HEK293 (cell line): ENCODE data around the gene PAPOLB.

Source experiments
- MYNN ChIP-seq: fragments of 450-650 bp; formaldehyde crosslinking; IDR thresholded peaks from 2 replicates; pipeline ENCODE4 v1.5.1; 2016; ENCODE audit warnings: missing biosample characterization, missing genetic modification characterization, borderline replicate concordance
- TF ChIP-seq, protein P1 (sequence below): fragments of 450-650 bp; formaldehyde crosslinking; IDR thresholded peaks from 2 replicates; pipeline ENCODE4 v1.5.1; 2016; ENCODE audit warnings: missing biosample characterization, missing genetic modification characterization

GRCh38 chr7:4833691-4834600, 27.9 kb downstream of the PAPOLB start:
- TF ChIP-seq MYNN = no peak
- TF ChIP-seq, protein P1, sequence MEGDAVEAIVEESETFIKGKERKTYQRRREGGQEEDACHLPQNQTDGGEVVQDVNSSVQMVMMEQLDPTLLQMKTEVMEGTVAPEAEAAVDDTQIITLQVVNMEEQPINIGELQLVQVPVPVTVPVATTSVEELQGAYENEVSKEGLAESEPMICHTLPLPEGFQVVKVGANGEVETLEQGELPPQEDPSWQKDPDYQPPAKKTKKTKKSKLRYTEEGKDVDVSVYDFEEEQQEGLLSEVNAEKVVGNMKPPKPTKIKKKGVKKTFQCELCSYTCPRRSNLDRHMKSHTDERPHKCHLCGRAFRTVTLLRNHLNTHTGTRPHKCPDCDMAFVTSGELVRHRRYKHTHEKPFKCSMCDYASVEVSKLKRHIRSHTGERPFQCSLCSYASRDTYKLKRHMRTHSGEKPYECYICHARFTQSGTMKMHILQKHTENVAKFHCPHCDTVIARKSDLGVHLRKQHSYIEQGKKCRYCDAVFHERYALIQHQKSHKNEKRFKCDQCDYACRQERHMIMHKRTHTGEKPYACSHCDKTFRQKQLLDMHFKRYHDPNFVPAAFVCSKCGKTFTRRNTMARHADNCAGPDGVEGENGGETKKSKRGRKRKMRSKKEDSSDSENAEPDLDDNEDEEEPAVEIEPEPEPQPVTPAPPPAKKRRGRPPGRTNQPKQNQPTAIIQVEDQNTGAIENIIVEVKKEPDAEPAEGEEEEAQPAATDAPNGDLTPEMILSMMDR (tag by site-specific recombination) = no peak
